Parathyroid adenoma (tissue), 2 donors: ENCODE data around the gene ANKRD55.

ENCODE experiments used
- H2AFZ ChIP-seq: fragments of 300-600 bp; sonication (generic); one replicate; pipeline ENCODE4 v1.7.0; 2017; ENCODE audit warnings: antibody characterized with exemption, mild to moderate bottlenecking
- H3K27ac ChIP-seq: fragments of 300-600 bp; sonication (generic); one replicate; pipeline ENCODE4 v1.7.0; 2017
- H3K27me3 ChIP-seq: fragments of 300-600 bp; sonication (generic); one replicate; pipeline ENCODE4 v1.7.0; 2017; ENCODE audit warnings: low read length; ENCODE audit not compliant: control insufficient read depth, insufficient read depth
- H3K36me3 ChIP-seq: fragments of 300-600 bp; sonication (generic); one replicate; pipeline ENCODE4 v1.7.0; 2017; ENCODE audit warnings: low read length; ENCODE audit not compliant: control insufficient read depth, insufficient read depth
- H3K4me1 ChIP-seq: fragments of 300-600 bp; sonication (generic); one replicate; pipeline ENCODE4 v1.7.0; 2017; ENCODE audit warnings: control low read depth
- H3K4me2 ChIP-seq: fragments of 300-600 bp; sonication (generic); one replicate; pipeline ENCODE4 v1.7.0; 2017; ENCODE audit warnings: low read length
- H3K4me3 ChIP-seq: fragments of 300-600 bp; sonication (generic); one replicate; pipeline ENCODE4 v1.7.0; 2017; ENCODE audit warnings: low read depth, low read length
- H3K79me2 ChIP-seq: fragments of 300-600 bp; sonication (generic); one replicate; pipeline ENCODE4 v1.7.0; 2017; ENCODE audit warnings: control low read depth
- H3K9ac ChIP-seq: fragments of 300-600 bp; sonication (generic); one replicate; pipeline ENCODE4 v1.7.0; 2017; ENCODE audit warnings: mild to moderate bottlenecking
- H3K9me3 ChIP-seq: fragments of 300-600 bp; sonication (generic); one replicate; pipeline ENCODE4 v1.7.0; 2017; ENCODE audit warnings: low read length; ENCODE audit not compliant: control insufficient read depth
- CTCF ChIP-seq: fragments of 300-600 bp; sonication (generic); IDR thresholded peaks from one replicate; pipeline ENCODE4 v1.7.0; 2017; ENCODE audit warnings: antibody characterized with exemption, mild to moderate bottlenecking
- donor health status: primary hyperparathyroidism.

ANKRD55 gene

GRCh38 chr5:56175488-56175887 lies 57.6 kb downstream of the ANKRD55 start:
- H3K79me2 ChIP-seq: no peaks in the 10 kb centered on the region

GRCh38 chr5:56175021-56175420 lies 58.1 kb downstream of the ANKRD55 start:
- H3K27me3 ChIP-seq: no peaks in the 10 kb centered on the region
- H3K9me3 ChIP-seq: no peaks in the 10 kb centered on the region
- H3K27ac ChIP-seq: no peak overlapping the region
- no peak for TF ChIP-seq CTCF
- H3K4me2 ChIP-seq: no peak overlapping the region
- no peaks in the 10 kb centered on the region for H3K36me3 ChIP-seq
- H3K4me3 ChIP-seq: no peak overlapping the region
- no peaks in the 10 kb centered on the region for H3K79me2 ChIP-seq
- H3K4me1 ChIP-seq: peaks cover 3% of the 10 kb centered on the region
- no peak overlapping the region for H3K9ac ChIP-seq
- H2AFZ ChIP-seq: no peak overlapping the region

More at GRCh38 chr5:56175488-56175887, 57.6 kb downstream of the ANKRD55 start:
- H3K4me1 ChIP-seq: peaks cover 3% of the 10 kb centered on the region
- no peak overlapping the region for H3K9ac ChIP-seq
- no peak overlapping the region for H3K4me3 ChIP-seq
- H2AFZ ChIP-seq: no peak overlapping the region
- no peaks in the 10 kb centered on the region for H3K27me3 ChIP-seq
- H3K27ac ChIP-seq: no peak overlapping the region
- H3K36me3 ChIP-seq: no peaks in the 10 kb centered on the region
- no peaks in the 10 kb centered on the region for H3K9me3 ChIP-seq
- H3K4me2 ChIP-seq: no peak overlapping the region
- no peak for TF ChIP-seq CTCF

GRCh38 chr5:56172241-56172640 lies 60.9 kb downstream of the ANKRD55 start:
- TF ChIP-seq CTCF: no peak
- no peaks in the 10 kb centered on the region for H3K36me3 ChIP-seq
- no peaks in the 10 kb centered on the region for H3K27me3 ChIP-seq
- H3K79me2 ChIP-seq: no peaks in the 10 kb centered on the region
- no peak overlapping the region for H3K4me3 ChIP-seq
- no peak overlapping the region for H2AFZ ChIP-seq
- H3K9me3 ChIP-seq: no peaks in the 10 kb centered on the region
- H3K9ac ChIP-seq: no peak overlapping the region
- no peak overlapping the region for H3K4me2 ChIP-seq
- H3K4me1 ChIP-seq: peaks cover 3% of the 10 kb centered on the region
- no peak overlapping the region for H3K27ac ChIP-seq

- TF ChIP-seq CTCF: no peak
- Histone ChIP-seq H3K4me3 (no peak overlapping the region), H3K36me3 (no peaks in the 10 kb centered on the region), H3K27me3 (no peaks in the 10 kb centered on the region), H3K9ac (no peak overlapping the region), H3K4me1 (peaks cover 3% of the 10 kb centered on the region), H2AFZ (no peak overlapping the region), H3K9me3 (no peaks in the 10 kb centered on the region), H3K4me2 (no peak overlapping the region), H3K79me2 (no peaks in the 10 kb centered on the region), H3K27ac (no peak overlapping the region)
Measured at GRCh38 chr5:56170557-56170956, 62.6 kb downstream of the ANKRD55 start.

GRCh38 chr5:56169949-56170348 lies 63.2 kb downstream of the ANKRD55 start:
- H3K27me3 ChIP-seq: no peaks in the 10 kb centered on the region
- no peak overlapping the region for H2AFZ ChIP-seq
- H3K9me3 ChIP-seq: no peaks in the 10 kb centered on the region
- TF ChIP-seq CTCF: no peak
- H3K4me1 ChIP-seq: peaks cover 4% of the 10 kb centered on the region
- no peaks in the 10 kb centered on the region for H3K79me2 ChIP-seq
- H3K4me3 ChIP-seq: no peak overlapping the region
- H3K36me3 ChIP-seq: no peaks in the 10 kb centered on the region
- no peak overlapping the region for H3K4me2 ChIP-seq
- H3K9ac ChIP-seq: no peak overlapping the region
- no peak overlapping the region for H3K27ac ChIP-seq
